ENCODE data around the gene ROR1. TPM values are rescaled to one million over a fixed set of nuclear protein-coding genes. Genes with fewer than 3 reads are reported as not detected.

The ROR1 gene
- total RNA-seq, 6 experiments from 2014 or later = 0.04 to 0.58 (median 0.37) TPM

DNA sequence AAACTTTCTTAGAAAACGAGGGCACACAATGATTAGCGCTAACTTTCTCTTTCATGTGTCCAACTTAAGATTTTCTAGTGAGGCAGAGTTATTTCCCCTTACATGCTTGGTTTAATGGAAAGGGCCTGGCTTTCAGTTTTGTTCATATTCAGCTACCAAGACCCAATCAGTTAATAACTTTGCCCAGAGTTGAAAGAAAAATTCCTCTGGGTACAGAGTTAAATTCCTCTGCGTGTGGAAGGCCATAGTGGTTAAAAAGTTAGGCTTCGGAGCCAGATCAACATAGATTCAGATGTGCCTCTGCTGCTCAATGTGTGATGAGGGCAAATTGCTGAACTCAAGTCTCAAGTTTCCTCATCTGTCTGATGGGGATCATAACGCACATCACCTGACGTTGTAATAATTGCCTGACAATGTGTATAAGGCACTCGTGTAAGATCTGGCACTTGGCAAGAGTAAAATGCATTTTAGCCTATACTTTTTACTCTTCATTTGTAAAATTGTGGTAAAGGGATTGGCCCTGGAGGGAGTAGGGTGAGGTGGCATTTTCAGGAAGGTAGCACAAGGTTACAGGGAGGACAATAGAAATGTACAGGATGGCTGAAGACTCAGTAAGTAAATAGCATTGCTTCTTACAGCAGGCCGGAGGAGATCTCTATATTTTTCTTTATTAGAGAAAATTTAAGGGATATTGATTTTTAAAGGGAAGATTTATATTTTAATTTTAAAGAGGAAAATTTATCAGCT lies 103.4 kb downstream of the ROR1 start:
- ATAC-seq (no peak), DNase-seq (no peak)
- TF ChIP-seq, protein P1, sequence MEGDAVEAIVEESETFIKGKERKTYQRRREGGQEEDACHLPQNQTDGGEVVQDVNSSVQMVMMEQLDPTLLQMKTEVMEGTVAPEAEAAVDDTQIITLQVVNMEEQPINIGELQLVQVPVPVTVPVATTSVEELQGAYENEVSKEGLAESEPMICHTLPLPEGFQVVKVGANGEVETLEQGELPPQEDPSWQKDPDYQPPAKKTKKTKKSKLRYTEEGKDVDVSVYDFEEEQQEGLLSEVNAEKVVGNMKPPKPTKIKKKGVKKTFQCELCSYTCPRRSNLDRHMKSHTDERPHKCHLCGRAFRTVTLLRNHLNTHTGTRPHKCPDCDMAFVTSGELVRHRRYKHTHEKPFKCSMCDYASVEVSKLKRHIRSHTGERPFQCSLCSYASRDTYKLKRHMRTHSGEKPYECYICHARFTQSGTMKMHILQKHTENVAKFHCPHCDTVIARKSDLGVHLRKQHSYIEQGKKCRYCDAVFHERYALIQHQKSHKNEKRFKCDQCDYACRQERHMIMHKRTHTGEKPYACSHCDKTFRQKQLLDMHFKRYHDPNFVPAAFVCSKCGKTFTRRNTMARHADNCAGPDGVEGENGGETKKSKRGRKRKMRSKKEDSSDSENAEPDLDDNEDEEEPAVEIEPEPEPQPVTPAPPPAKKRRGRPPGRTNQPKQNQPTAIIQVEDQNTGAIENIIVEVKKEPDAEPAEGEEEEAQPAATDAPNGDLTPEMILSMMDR (IDR thresholded peaks at IDR 0.05) = no peak
- TF ChIP-seq POLR2A (IDR thresholded peaks at IDR 0.05) = no peak
- H3K27me3 ChIP-seq = no peaks in the 10 kb centered on the region
- 81% methylated on average over 8 of the region's 8 CpGs for WGBS (ENCODE audit: insufficient coverage, low coverage, low lambda C conversion rate, missing lambda C conversion rate)
- no peak overlapping the region for H3K27ac ChIP-seq
- H3K4me1 ChIP-seq = no peaks in the 10 kb centered on the region
- H3K4me3 ChIP-seq = no peak overlapping the region
- H3K36me3 ChIP-seq = no peaks in the 10 kb centered on the region
- intact Hi-C loops (cut with DNase I) = no loop called here
- H3K9me3 ChIP-seq = no peaks in the 10 kb centered on the region

DNA sequence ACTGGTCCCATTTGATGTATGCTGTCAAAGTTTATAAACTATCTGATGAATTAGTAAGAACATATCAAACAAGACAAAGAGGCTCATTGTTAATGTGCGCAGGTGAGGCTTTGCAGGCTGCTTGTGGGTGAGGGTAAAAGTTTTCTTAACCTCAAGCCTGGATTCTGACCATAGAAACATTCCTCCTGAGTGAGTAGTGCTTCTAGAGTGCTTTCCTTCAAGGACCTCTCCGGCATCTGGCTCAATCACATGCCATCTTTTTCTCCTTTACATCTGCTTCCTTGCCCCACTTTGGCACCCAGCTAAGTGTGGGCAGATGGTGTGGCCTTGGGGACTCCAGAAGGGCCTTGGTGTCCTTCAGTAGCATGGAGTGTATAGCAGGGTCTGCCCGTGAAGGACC lies 104.0 kb downstream of the ROR1 start:
- Histone ChIP-seq H3K27ac (no peak overlapping the region), H3K27me3 (no peaks in the 10 kb centered on the region), H3K36me3 (no peaks in the 10 kb centered on the region), H3K4me3 (no peak overlapping the region), H3K9me3 (no peaks in the 10 kb centered on the region), H3K4me1 (no peaks in the 10 kb centered on the region)
- whole genome bisulfite sequencing (ENCODE audit: insufficient coverage, low coverage, low lambda C conversion rate, missing lambda C conversion rate) = 76% methylated on average over 3 of the region's 3 CpGs
- TF ChIP-seq, protein P1 (IDR thresholded peaks at IDR 0.05) = no peak
- TF ChIP-seq POLR2A (IDR thresholded peaks at IDR 0.05) = no peak
- ATAC-seq = no peak
- DNase-seq = no peak
- intact Hi-C loops (cut with DNase I) = no loop called here

DNA sequence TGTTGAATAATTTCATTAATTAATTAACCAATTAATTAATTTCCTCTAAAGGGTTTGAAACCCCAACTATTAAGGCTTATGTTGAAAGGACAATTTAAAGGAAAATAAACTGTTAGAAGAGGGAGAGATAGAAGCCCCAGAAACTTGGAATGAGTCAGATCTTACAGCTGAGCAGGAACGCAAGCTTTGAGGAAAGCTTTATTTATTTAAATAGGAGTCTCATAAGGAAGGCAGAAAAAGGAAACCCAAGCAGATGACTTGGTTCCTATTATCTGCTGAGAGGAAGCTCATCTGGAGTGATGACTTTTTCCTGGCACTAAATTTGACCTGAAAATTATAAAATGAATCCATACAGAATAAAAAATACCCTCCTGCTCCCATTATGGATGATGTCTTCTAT lies 105.1 kb downstream of the ROR1 start:
- H3K9me3 ChIP-seq = no peaks in the 10 kb centered on the region
- peak in 1 of 4 donors; percentile 18 for ATAC-seq
- TF ChIP-seq, protein P1 (IDR thresholded peaks at IDR 0.05) = no peak
- TF ChIP-seq POLR2A (IDR thresholded peaks at IDR 0.05) = no peak
- intact Hi-C loops (cut with DNase I) = no loop called here
- no peaks in the 10 kb centered on the region for H3K4me1 ChIP-seq
- WGBS (ENCODE audit: insufficient coverage, low coverage, low lambda C conversion rate, missing lambda C conversion rate) = 58% methylated on average over 1 of the region's 1 CpG
- DNase-seq = no peak
- no peaks in the 10 kb centered on the region for H3K27me3 ChIP-seq
- H3K4me3 ChIP-seq = no peak overlapping the region
- no peaks in the 10 kb centered on the region for H3K36me3 ChIP-seq
- no peak overlapping the region for H3K27ac ChIP-seq

DNA sequence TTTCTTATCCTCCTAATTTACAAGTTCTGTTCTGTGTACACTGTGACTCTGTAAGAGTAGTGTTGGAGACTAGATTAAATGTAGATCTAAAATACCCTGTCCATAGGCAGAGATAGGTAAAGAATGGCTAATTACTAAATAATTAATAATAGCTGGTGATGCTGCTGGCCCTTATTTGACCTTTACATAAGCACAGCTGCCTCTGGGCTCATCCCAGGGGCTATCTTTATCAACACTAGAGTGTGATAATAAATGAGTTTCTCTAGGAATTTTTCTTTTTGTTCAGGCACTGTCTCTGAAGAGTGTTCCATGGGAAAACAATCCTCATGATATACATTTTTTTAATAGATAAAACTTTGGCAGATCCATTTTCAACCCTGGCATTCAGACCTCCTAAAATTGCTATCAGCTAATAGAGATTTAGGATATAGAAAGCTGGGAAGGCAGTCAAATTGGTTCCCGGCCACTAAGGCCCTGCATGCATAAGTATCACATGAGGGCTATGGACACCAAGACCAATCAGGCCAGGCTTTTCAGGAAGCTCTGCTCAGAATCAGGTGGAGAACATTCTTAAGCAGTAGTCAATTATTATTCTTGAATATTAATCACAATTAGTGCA lies 107.2 kb downstream of the ROR1 start:
- H3K27me3 ChIP-seq = no peaks in the 10 kb centered on the region
- no peak overlapping the region for H3K27ac ChIP-seq
- H3K4me3 ChIP-seq = no peak overlapping the region
- no peaks in the 10 kb centered on the region for H3K4me1 ChIP-seq
- intact Hi-C loops (cut with DNase I) = no loop called here
- WGBS (ENCODE audit: insufficient coverage, low coverage, low lambda C conversion rate, missing lambda C conversion rate) = 100% methylated on average over 1 of the region's 1 CpG
- no peak for ATAC-seq
- no peaks in the 10 kb centered on the region for H3K9me3 ChIP-seq
- H3K36me3 ChIP-seq = no peaks in the 10 kb centered on the region
- TF ChIP-seq, protein P1 (IDR thresholded peaks at IDR 0.05) = no peak
- no peak for TF ChIP-seq POLR2A (IDR thresholded peaks at IDR 0.05)
- no peak for DNase-seq

Measured in right lobe of liver (tissue), 6 donors.